ENCODE measurements around the gene MCTS1.

DNA sequence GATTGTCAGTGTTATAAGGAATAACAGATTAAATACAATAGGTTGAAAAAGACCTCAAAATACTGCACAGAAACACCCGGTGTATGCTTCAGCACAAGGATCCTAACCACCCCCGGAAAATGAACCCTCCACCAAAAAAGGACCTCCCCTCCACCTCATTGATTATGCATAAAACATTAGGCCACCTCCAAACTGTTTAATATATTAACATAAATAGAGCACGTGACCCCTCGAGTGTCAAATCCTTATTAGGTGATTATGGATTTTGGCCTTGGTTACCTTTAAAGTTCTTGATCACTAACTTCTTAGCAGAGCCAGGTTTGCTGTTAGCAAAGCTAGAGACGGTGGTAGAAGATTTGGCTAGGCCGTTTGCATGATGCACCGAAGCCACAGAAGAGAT, 44.1 kb upstream of the MCTS1 start:
- TF ChIP-seq CTCF (IDR thresholded peaks at IDR 0.05), result no peak
- no peak for TF ChIP-seq POLR2A (IDR thresholded peaks at IDR 0.05)

Data from gastroesophageal sphincter (tissue), 3 donors.